H9 (cell line): ENCODE data around the gene DPP6. TPM values are rescaled to one million over a fixed set of nuclear protein-coding genes. Genes with fewer than 3 reads are reported as not detected.

ENCODE experiments used
- DNase-seq: peaks from one replicate; pipeline ENCODE4 v3.0.0-alpha.2; 2017
- H2AFZ ChIP-seq: one replicate; pipeline ENCODE4 v1.6.1; 2013; ENCODE audit warnings: mild to moderate bottlenecking, low read length, control low read depth, moderate library complexity
- H2AK5ac ChIP-seq: 2 replicates; pipeline ENCODE4 v1.6.1; 2013; ENCODE audit warnings: low read length, control low read depth, mixed read lengths; ENCODE audit not compliant: insufficient read length
- H2BK120ac ChIP-seq: one replicate; pipeline ENCODE4 v1.6.1; 2013; ENCODE audit warnings: low read depth, mild to moderate bottlenecking, low read length, control low read depth, inconsistent platforms; ENCODE audit not compliant: poor library complexity, severe bottlenecking
- H2BK12ac ChIP-seq: 2 replicates; pipeline ENCODE4 v1.6.1; 2013; ENCODE audit warnings: low read length, control low read depth, mixed read lengths, low read depth; ENCODE audit not compliant: insufficient read length
- H2BK15ac ChIP-seq: 2 replicates; pipeline ENCODE4 v1.6.1; 2013; ENCODE audit warnings: low read depth, low read length, control low read depth
- H2BK20ac ChIP-seq: one replicate; pipeline ENCODE4 v1.6.1; 2013; ENCODE audit warnings: low read depth, mild to moderate bottlenecking, low read length, control low read depth, inconsistent platforms; ENCODE audit not compliant: poor library complexity, severe bottlenecking
- H2BK5ac ChIP-seq: 2 replicates; pipeline ENCODE4 v1.6.1; 2013; ENCODE audit warnings: low read length, control low read depth, mixed read lengths; ENCODE audit not compliant: insufficient read length
- H3K14ac ChIP-seq: 2 replicates; pipeline ENCODE4 v1.6.1; 2013; ENCODE audit warnings: low read length, control low read depth; ENCODE audit not compliant: insufficient read depth
- H3K18ac ChIP-seq: 2 replicates; pipeline ENCODE4 v1.6.1; 2013; ENCODE audit warnings: low read depth, mild to moderate bottlenecking, mixed read lengths, low read length, control low read depth; ENCODE audit not compliant: insufficient read length
- H3K23ac ChIP-seq: 2 replicates; pipeline ENCODE4 v1.6.1; 2013; ENCODE audit warnings: low read length, control low read depth, mixed read lengths, low read depth; ENCODE audit not compliant: insufficient read length
- H3K23me2 ChIP-seq: 2 replicates; pipeline ENCODE4 v1.6.1; 2013; ENCODE audit warnings: low read depth, mild to moderate bottlenecking, mixed read lengths, low read length, control low read depth; ENCODE audit not compliant: insufficient read length, poor library complexity, severe bottlenecking
- H3K27ac ChIP-seq: 2 replicates; pipeline ENCODE4 v1.5.1; 2013; ENCODE audit warnings: low read length, control low read depth, mixed read lengths, low read depth; ENCODE audit not compliant: insufficient read length
- H3K27me3 ChIP-seq: 2 replicates; pipeline ENCODE4 v1.6.1; 2013; ENCODE audit warnings: low read length, control low read depth, inconsistent platforms; ENCODE audit not compliant: insufficient read depth
- H3K4ac ChIP-seq: 2 replicates; pipeline ENCODE4 v1.6.1; 2013; ENCODE audit warnings: low read depth, mild to moderate bottlenecking, control low read depth, inconsistent platforms, low read length, moderate library complexity
- H3K4me1 ChIP-seq: 2 replicates; pipeline ENCODE4 v1.6.1; 2013; ENCODE audit warnings: low read length, control low read depth, inconsistent platforms; ENCODE audit not compliant: insufficient read depth
- H3K4me2 ChIP-seq: 2 replicates; pipeline ENCODE4 v1.6.1; 2013; ENCODE audit warnings: low read length, control low read depth, mixed read lengths; ENCODE audit not compliant: insufficient read length, insufficient read depth
- H3K56ac ChIP-seq: 2 replicates; pipeline ENCODE4 v1.6.1; 2013; ENCODE audit warnings: low read depth, mild to moderate bottlenecking, mixed read lengths, low read length, control low read depth; ENCODE audit not compliant: insufficient read length
- H3K79me1 ChIP-seq: 2 replicates; pipeline ENCODE4 v1.6.1; 2013; ENCODE audit warnings: low read depth, mild to moderate bottlenecking, moderate library complexity, low read length, control low read depth, inconsistent platforms; ENCODE audit not compliant: insufficient read depth, poor library complexity, severe bottlenecking
- H3K79me2 ChIP-seq: 2 replicates; pipeline ENCODE4 v1.6.1; 2013; ENCODE audit warnings: low read length, control low read depth, inconsistent platforms; ENCODE audit not compliant: insufficient read depth
- H3K9ac ChIP-seq: 2 replicates; pipeline ENCODE4 v1.6.1; 2013; ENCODE audit warnings: low read length, control low read depth, mixed read lengths; ENCODE audit not compliant: insufficient read length; ENCODE audit errors: extremely low read depth
- H3K9me3 ChIP-seq: one replicate; pipeline ENCODE4 v1.6.1; 2013; ENCODE audit warnings: low read depth, low read length, inconsistent platforms; ENCODE audit not compliant: control insufficient read depth
- H3T11ph ChIP-seq: one replicate; pipeline ENCODE4 v1.6.1; 2013; ENCODE audit warnings: mild to moderate bottlenecking, low read length, control low read depth, inconsistent platforms
- H4K20me1 ChIP-seq: one replicate; pipeline ENCODE4 v1.6.1; 2013; ENCODE audit not compliant: control insufficient read depth, insufficient read length, insufficient read depth
- H4K5ac ChIP-seq: 2 replicates; pipeline ENCODE4 v1.6.1; 2013; ENCODE audit warnings: low read depth, mild to moderate bottlenecking, mixed read lengths, low read length, control low read depth; ENCODE audit not compliant: insufficient read length
- H4K8ac ChIP-seq: replicated peaks from 2 replicates; pipeline ENCODE4 v1.6.1; 2013; ENCODE audit warnings: low read length, control low read depth, mixed read lengths, low read depth; ENCODE audit not compliant: insufficient read length
- H4K91ac ChIP-seq: 2 replicates; pipeline ENCODE4 v1.6.1; 2013; ENCODE audit warnings: low read depth, mild to moderate bottlenecking, moderate library complexity, mixed read lengths, low read length, control low read depth; ENCODE audit not compliant: insufficient read length
- H3K27ac Mint-ChIP-seq, 3 experiments: 2 replicates in 2 of 3; 3 replicates in 1 of 3; pipeline ENCODE4 v1.8.0; 2020 to 2021; ENCODE audit warnings: mixed read lengths in 3 of 3, mild to moderate bottlenecking in 1 of 3, moderate library complexity in 1 of 3
- H3K27me3 Mint-ChIP-seq: 2 replicates; pipeline ENCODE4 v1.8.0; 2021; ENCODE audit warnings: low read depth, mild to moderate bottlenecking, moderate library complexity, mixed read lengths
- H3K36me3 Mint-ChIP-seq, 3 experiments: 2 replicates in 2 of 3; 3 replicates in 1 of 3; pipeline ENCODE4 v1.8.0; 2020 to 2021; ENCODE audit warnings: low read depth in 3 of 3, mixed read lengths in 3 of 3; ENCODE audit not compliant: insufficient read depth in 1 of 3
- H3K4me1 Mint-ChIP-seq, 2 experiments: 2 replicates each; pipeline ENCODE4 v1.8.0; 2020; ENCODE audit warnings: mixed read lengths in 2 of 2
- H3K4me3 Mint-ChIP-seq, 2 experiments: 2 replicates in 1 of 2; 3 replicates in 1 of 2; pipeline ENCODE4 v1.8.0; 2020 to 2021; ENCODE audit warnings: mild to moderate bottlenecking in 2 of 2, mixed read lengths in 2 of 2, moderate library complexity in 1 of 2
- H3K9me3 Mint-ChIP-seq, 2 experiments: 2 replicates in 1 of 2; 3 replicates in 1 of 2; pipeline ENCODE4 v1.8.0; 2020; ENCODE audit warnings: mild to moderate bottlenecking in 2 of 2, mixed read lengths in 2 of 2, moderate library complexity in 1 of 2
- CTCF ChIP-seq: fragments of 200-600 bp; sonication (generic); conservative IDR thresholded peaks from 3 replicates; pipeline ENCODE4 v1.8.0; 2021; ENCODE audit warnings: antibody characterized with exemption, mild to moderate bottlenecking
- WGBS: extraction: QIAGEN DNeasy Blood & Tissue Kit; methylation state at CpG from one replicate; pipeline ENCODE4 v1.1.7; 2013; ENCODE audit warnings: missing lambda C conversion rate, low lambda C conversion rate, mixed read lengths; ENCODE audit not compliant: insufficient read length; ENCODE audit errors: extremely low coverage; 5-methylcytosine and 5-hydroxymethylcytosine counted together
- total RNA-seq: library from RNA; stranded (reverse); gene quantifications from 2 replicates; pipeline ENCODE4 v1.2.1, GENCODE V29; 2021

The DPP6 gene
- total RNA-seq, 1 experiment from 2014 or later, result 4.5 TPM

- Mint-ChIP-seq H3K4me1 (peaks cover 9 to 10% of the 10 kb centered on the region in 2 experiments), H3K4me3 (no peak overlapping the region), H3K27me3 (no peaks in the 10 kb centered on the region), H3K9me3 (no peaks in the 10 kb centered on the region), H3K27ac (no peak overlapping the region), H3K36me3 (no peaks in the 10 kb centered on the region; a peak in 1 of 7 replicates)
- H3K79me1 ChIP-seq, result no peaks in the 10 kb centered on the region
- H4K5ac ChIP-seq, result no peak overlapping the region
- no peak overlapping the region for H2BK15ac ChIP-seq
- no peak overlapping the region for H3K4me2 ChIP-seq
- no CpG with 5 or more reads among the region's 2 CpGs for WGBS
- no peak overlapping the region for H3K9ac ChIP-seq
- H2BK12ac ChIP-seq, result no peak overlapping the region
- H3K4me1 ChIP-seq, result no peaks in the 10 kb centered on the region
- TF ChIP-seq CTCF, result no peak
- no peaks in the 10 kb centered on the region for H3K23me2 ChIP-seq
- H4K8ac ChIP-seq, result no peak overlapping the region
- H2BK5ac ChIP-seq, result no peak overlapping the region
- no peaks in the 10 kb centered on the region for H3K79me2 ChIP-seq
- H3T11ph ChIP-seq, result no peak overlapping the region
- no peak overlapping the region for H3K18ac ChIP-seq
- H3K27ac ChIP-seq, result no peak overlapping the region
- H3K56ac ChIP-seq, result no peak overlapping the region
- H3K27me3 ChIP-seq, result no peaks in the 10 kb centered on the region
- H3K9me3 ChIP-seq, result no peaks in the 10 kb centered on the region
- H2BK120ac ChIP-seq, result no peak overlapping the region
- no peak overlapping the region for H3K14ac ChIP-seq
- no peak for DNase-seq
- no peak overlapping the region for H3K4ac ChIP-seq
- no peak overlapping the region for H2AK5ac ChIP-seq
- H4K20me1 ChIP-seq, result no peaks in the 10 kb centered on the region
- H2BK20ac ChIP-seq, result no peak overlapping the region
- no peak overlapping the region for H3K23ac ChIP-seq
- no peak overlapping the region for H2AFZ ChIP-seq
- no peak overlapping the region for H4K91ac ChIP-seq
Observed at GRCh38 chr7:154394804-154395203, 342.6 kb downstream of the DPP6 start.
